H9 (cell line): ENCODE data around the gene SMTNL2. TPM values are rescaled to one million over a fixed set of nuclear protein-coding genes. Genes with fewer than 3 reads are reported as not detected.
A peak's percentile ranks its signal among the peaks of the same experiment; 100 is the strongest.

Source experiments
- DNase-seq: peaks from one replicate; pipeline ENCODE4 v3.0.0-alpha.2; 2017
- H2AFZ ChIP-seq: one replicate; pipeline ENCODE4 v1.6.1; 2013; ENCODE audit warnings: mild to moderate bottlenecking, low read length, control low read depth, moderate library complexity
- H2AK5ac ChIP-seq: 2 replicates; pipeline ENCODE4 v1.6.1; 2013; ENCODE audit warnings: low read length, control low read depth, mixed read lengths; ENCODE audit not compliant: insufficient read length
- H2BK120ac ChIP-seq: one replicate; pipeline ENCODE4 v1.6.1; 2013; ENCODE audit warnings: low read depth, mild to moderate bottlenecking, low read length, control low read depth, inconsistent platforms; ENCODE audit not compliant: poor library complexity, severe bottlenecking
- H2BK12ac ChIP-seq: 2 replicates; pipeline ENCODE4 v1.6.1; 2013; ENCODE audit warnings: low read length, control low read depth, mixed read lengths, low read depth; ENCODE audit not compliant: insufficient read length
- H2BK15ac ChIP-seq: 2 replicates; pipeline ENCODE4 v1.6.1; 2013; ENCODE audit warnings: low read depth, low read length, control low read depth
- H2BK20ac ChIP-seq: one replicate; pipeline ENCODE4 v1.6.1; 2013; ENCODE audit warnings: low read depth, mild to moderate bottlenecking, low read length, control low read depth, inconsistent platforms; ENCODE audit not compliant: poor library complexity, severe bottlenecking
- H2BK5ac ChIP-seq: 2 replicates; pipeline ENCODE4 v1.6.1; 2013; ENCODE audit warnings: low read length, control low read depth, mixed read lengths; ENCODE audit not compliant: insufficient read length
- H3K14ac ChIP-seq: 2 replicates; pipeline ENCODE4 v1.6.1; 2013; ENCODE audit warnings: low read length, control low read depth; ENCODE audit not compliant: insufficient read depth
- H3K18ac ChIP-seq: 2 replicates; pipeline ENCODE4 v1.6.1; 2013; ENCODE audit warnings: low read depth, mild to moderate bottlenecking, mixed read lengths, low read length, control low read depth; ENCODE audit not compliant: insufficient read length
- H3K23ac ChIP-seq: 2 replicates; pipeline ENCODE4 v1.6.1; 2013; ENCODE audit warnings: low read length, control low read depth, mixed read lengths, low read depth; ENCODE audit not compliant: insufficient read length
- H3K23me2 ChIP-seq: 2 replicates; pipeline ENCODE4 v1.6.1; 2013; ENCODE audit warnings: low read depth, mild to moderate bottlenecking, mixed read lengths, low read length, control low read depth; ENCODE audit not compliant: insufficient read length, poor library complexity, severe bottlenecking
- H3K27ac ChIP-seq: 2 replicates; pipeline ENCODE4 v1.5.1; 2013; ENCODE audit warnings: low read length, control low read depth, mixed read lengths, low read depth; ENCODE audit not compliant: insufficient read length
- H3K27me3 ChIP-seq: 2 replicates; pipeline ENCODE4 v1.6.1; 2013; ENCODE audit warnings: low read length, control low read depth, inconsistent platforms; ENCODE audit not compliant: insufficient read depth
- H3K4ac ChIP-seq: 2 replicates; pipeline ENCODE4 v1.6.1; 2013; ENCODE audit warnings: low read depth, mild to moderate bottlenecking, control low read depth, inconsistent platforms, low read length, moderate library complexity
- H3K4me1 ChIP-seq: 2 replicates; pipeline ENCODE4 v1.6.1; 2013; ENCODE audit warnings: low read length, control low read depth, inconsistent platforms; ENCODE audit not compliant: insufficient read depth
- H3K4me2 ChIP-seq: 2 replicates; pipeline ENCODE4 v1.6.1; 2013; ENCODE audit warnings: low read length, control low read depth, mixed read lengths; ENCODE audit not compliant: insufficient read length, insufficient read depth
- H3K56ac ChIP-seq: 2 replicates; pipeline ENCODE4 v1.6.1; 2013; ENCODE audit warnings: low read depth, mild to moderate bottlenecking, mixed read lengths, low read length, control low read depth; ENCODE audit not compliant: insufficient read length
- H3K79me1 ChIP-seq: 2 replicates; pipeline ENCODE4 v1.6.1; 2013; ENCODE audit warnings: low read depth, mild to moderate bottlenecking, moderate library complexity, low read length, control low read depth, inconsistent platforms; ENCODE audit not compliant: insufficient read depth, poor library complexity, severe bottlenecking
- H3K79me2 ChIP-seq: 2 replicates; pipeline ENCODE4 v1.6.1; 2013; ENCODE audit warnings: low read length, control low read depth, inconsistent platforms; ENCODE audit not compliant: insufficient read depth
- H3K9ac ChIP-seq: 2 replicates; pipeline ENCODE4 v1.6.1; 2013; ENCODE audit warnings: low read length, control low read depth, mixed read lengths; ENCODE audit not compliant: insufficient read length; ENCODE audit errors: extremely low read depth
- H3K9me3 ChIP-seq: one replicate; pipeline ENCODE4 v1.6.1; 2013; ENCODE audit warnings: low read depth, low read length, inconsistent platforms; ENCODE audit not compliant: control insufficient read depth
- H3T11ph ChIP-seq: one replicate; pipeline ENCODE4 v1.6.1; 2013; ENCODE audit warnings: mild to moderate bottlenecking, low read length, control low read depth, inconsistent platforms
- H4K20me1 ChIP-seq: one replicate; pipeline ENCODE4 v1.6.1; 2013; ENCODE audit not compliant: control insufficient read depth, insufficient read length, insufficient read depth
- H4K5ac ChIP-seq: 2 replicates; pipeline ENCODE4 v1.6.1; 2013; ENCODE audit warnings: low read depth, mild to moderate bottlenecking, mixed read lengths, low read length, control low read depth; ENCODE audit not compliant: insufficient read length
- H4K8ac ChIP-seq: replicated peaks from 2 replicates; pipeline ENCODE4 v1.6.1; 2013; ENCODE audit warnings: low read length, control low read depth, mixed read lengths, low read depth; ENCODE audit not compliant: insufficient read length
- H4K91ac ChIP-seq: 2 replicates; pipeline ENCODE4 v1.6.1; 2013; ENCODE audit warnings: low read depth, mild to moderate bottlenecking, moderate library complexity, mixed read lengths, low read length, control low read depth; ENCODE audit not compliant: insufficient read length
- H3K27ac Mint-ChIP-seq, 3 experiments: 2 replicates in 2 of 3; 3 replicates in 1 of 3; pipeline ENCODE4 v1.8.0; 2020 to 2021; ENCODE audit warnings: mixed read lengths in 3 of 3, mild to moderate bottlenecking in 1 of 3, moderate library complexity in 1 of 3
- H3K27me3 Mint-ChIP-seq: 2 replicates; pipeline ENCODE4 v1.8.0; 2021; ENCODE audit warnings: low read depth, mild to moderate bottlenecking, moderate library complexity, mixed read lengths
- H3K36me3 Mint-ChIP-seq, 3 experiments: 2 replicates in 2 of 3; 3 replicates in 1 of 3; pipeline ENCODE4 v1.8.0; 2020 to 2021; ENCODE audit warnings: low read depth in 3 of 3, mixed read lengths in 3 of 3; ENCODE audit not compliant: insufficient read depth in 1 of 3
- H3K4me1 Mint-ChIP-seq, 2 experiments: 2 replicates each; pipeline ENCODE4 v1.8.0; 2020; ENCODE audit warnings: mixed read lengths in 2 of 2
- H3K4me3 Mint-ChIP-seq, 2 experiments: 2 replicates in 1 of 2; 3 replicates in 1 of 2; pipeline ENCODE4 v1.8.0; 2020 to 2021; ENCODE audit warnings: mild to moderate bottlenecking in 2 of 2, mixed read lengths in 2 of 2, moderate library complexity in 1 of 2
- H3K9me3 Mint-ChIP-seq, 2 experiments: 2 replicates in 1 of 2; 3 replicates in 1 of 2; pipeline ENCODE4 v1.8.0; 2020; ENCODE audit warnings: mild to moderate bottlenecking in 2 of 2, mixed read lengths in 2 of 2, moderate library complexity in 1 of 2
- CTCF ChIP-seq: fragments of 200-600 bp; sonication (generic); conservative IDR thresholded peaks from 3 replicates; pipeline ENCODE4 v1.8.0; 2021; ENCODE audit warnings: antibody characterized with exemption, mild to moderate bottlenecking
- WGBS: extraction: QIAGEN DNeasy Blood & Tissue Kit; methylation state at CpG from one replicate; pipeline ENCODE4 v1.1.7; 2013; ENCODE audit warnings: missing lambda C conversion rate, low lambda C conversion rate, mixed read lengths; ENCODE audit not compliant: insufficient read length; ENCODE audit errors: extremely low coverage; 5-methylcytosine and 5-hydroxymethylcytosine counted together
- total RNA-seq: library from RNA; stranded (reverse); gene quantifications from 2 replicates; pipeline ENCODE4 v1.2.1, GENCODE V29; 2021

Gene SMTNL2
- total RNA-seq, 1 experiment from 2014 or later: 0.77 TPM

- no peak for TF ChIP-seq CTCF
- peaks cover 5% of the 10 kb centered on the region; the same call in 1 of the 2 replicates for H3K4me1 ChIP-seq
- no peak overlapping the region for H2BK15ac ChIP-seq
- H3K4me2 ChIP-seq: no peak overlapping the region
- no peak overlapping the region for H3K14ac ChIP-seq
- Mint-ChIP-seq H3K4me1 (peaks cover 34 to 52% of the 10 kb centered on the region in 2 experiments), H3K27ac (no peak overlapping the region), H3K36me3 (peaks cover 0 to 6% (median 0%) of the 10 kb centered on the region in 3 experiments; a peak in 1 of 7 replicates), H3K27me3 (peaks cover 41% of the 10 kb centered on the region), H3K9me3 (peaks cover 0 to 3% of the 10 kb centered on the region in 2 experiments; a peak in 2 of 5 replicates), H3K4me3 (no peak overlapping the region)
- H3K79me2 ChIP-seq: no peaks in the 10 kb centered on the region
- H2BK120ac ChIP-seq: no peak overlapping the region
- no peak overlapping the region for H4K91ac ChIP-seq
- H2BK5ac ChIP-seq: no peak overlapping the region
- H3K4ac ChIP-seq: no peak overlapping the region
- no peaks in the 10 kb centered on the region for H4K20me1 ChIP-seq
- H4K5ac ChIP-seq: no peak overlapping the region
- no peak overlapping the region for H3K9ac ChIP-seq
- no peak overlapping the region for H3K23ac ChIP-seq
- H2AFZ ChIP-seq: no peak overlapping the region
- no peak overlapping the region for H2AK5ac ChIP-seq
- WGBS: no CpG with 5 or more reads among the region's 7 CpGs
- H3K27ac ChIP-seq: no peak overlapping the region
- no peaks in the 10 kb centered on the region for H3K9me3 ChIP-seq
- H3K56ac ChIP-seq: no peak overlapping the region
- no peak overlapping the region for H4K8ac ChIP-seq
- H2BK20ac ChIP-seq: no peak overlapping the region
- H3K23me2 ChIP-seq: peaks cover 10% of the 10 kb centered on the region
- no peak for DNase-seq
- H3K27me3 ChIP-seq: peaks cover 20% of the 10 kb centered on the region; the same call in 1 of the 2 replicates
- H3T11ph ChIP-seq: no peak overlapping the region
- H2BK12ac ChIP-seq: no peak overlapping the region
- no peaks in the 10 kb centered on the region for H3K79me1 ChIP-seq
- peak overlapping the region; percentile 11 for H3K18ac ChIP-seq
These were observed 4.0 kb upstream of the SMTNL2 start for GRCh38 chr17:4580291-4580690.
